ENCODE data around the gene RNF169.
"Not testable (repeated sequence)": the region's sequence is repeated elsewhere in the genome, so short reads cannot be mapped to it uniquely, and the experiment has no call there.

RNF169 gene

GRCh38 chr11:74820763-74821162 lies 72.1 kb downstream of the RNF169 start:
- no peak for DNase-seq (ENCODE audit: low spot score)

DNA sequence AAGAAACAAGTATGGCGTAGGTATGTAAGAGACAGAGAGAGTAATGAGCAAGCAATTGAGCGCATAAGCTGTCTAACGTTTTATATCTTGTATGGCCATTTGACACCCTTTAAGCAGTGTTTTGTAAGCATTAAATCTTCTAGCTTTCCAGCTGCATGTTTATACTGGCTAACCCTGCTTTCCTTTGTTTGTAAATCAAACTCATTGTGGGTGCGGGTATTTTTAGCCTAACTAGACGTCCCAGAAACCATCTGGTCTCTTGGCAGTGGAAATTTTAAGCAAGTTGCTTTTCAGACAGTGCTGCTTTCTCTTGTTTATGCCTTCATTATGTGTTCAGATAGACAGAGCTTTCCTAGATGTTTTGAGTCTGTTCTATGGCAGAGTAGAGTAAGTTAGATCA lies 73.5 kb downstream of the RNF169 start:
- no peak for DNase-seq (ENCODE audit: low spot score)

- no peak for DNase-seq (ENCODE audit: low spot score)
Measured at GRCh38 chr11:74824285-74824982, 75.8 kb downstream of the RNF169 start.

GRCh38 chr11:74825596-74825995 lies 76.9 kb downstream of the RNF169 start:
- DNase-seq (ENCODE audit: low spot score): not testable (repeated sequence)

DNA sequence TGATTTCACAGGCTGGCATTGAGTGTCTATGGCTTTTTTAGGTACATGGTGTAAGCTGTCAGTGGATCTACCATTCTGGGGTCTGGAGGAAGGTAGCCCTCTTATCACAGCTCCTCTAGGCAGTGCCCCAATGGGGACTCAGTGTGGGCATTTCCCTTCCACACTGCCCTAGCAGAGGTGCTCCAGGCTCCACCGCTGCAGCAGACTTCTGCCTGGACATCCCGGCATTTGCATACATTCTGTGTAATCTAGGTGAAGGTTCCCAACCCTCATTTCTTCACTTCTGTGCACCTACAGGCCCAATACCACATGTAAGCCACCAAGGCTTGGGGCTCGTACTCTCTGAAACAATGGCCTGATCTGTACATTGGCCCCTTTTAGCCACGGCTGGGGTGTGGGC lies 78.3 kb downstream of the RNF169 start:
- DNase-seq (ENCODE audit: low spot score): no peak

- DNase-seq (ENCODE audit: low spot score): no peak
Measured at GRCh38 chr11:74837191-74837590, 88.5 kb downstream of the RNF169 start.

GRCh38 chr11:74838188-74838587 lies 89.5 kb downstream of the RNF169 start:
- no peak for DNase-seq (ENCODE audit: low spot score)

DNA sequence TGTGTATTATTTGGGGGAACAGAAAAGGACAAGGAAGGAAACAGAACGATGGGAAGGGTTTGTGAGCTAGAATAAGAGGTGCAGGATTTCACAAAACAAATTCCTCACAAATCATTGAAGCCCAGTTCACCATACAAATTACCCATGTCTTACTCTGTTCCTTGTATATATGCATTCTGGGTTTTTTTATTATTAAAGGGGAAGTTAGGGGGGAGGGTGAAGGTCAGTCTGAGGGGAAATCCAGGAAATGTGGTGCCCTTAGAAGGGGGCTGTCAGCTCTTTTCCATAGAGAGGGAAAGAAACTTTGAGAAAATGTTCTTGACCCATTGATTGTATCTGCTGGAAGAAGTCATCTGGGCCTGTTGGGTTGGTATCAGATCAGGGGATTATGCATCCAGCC lies 90.8 kb downstream of the RNF169 start:
- no peak for DNase-seq (ENCODE audit: low spot score)

- no peak for DNase-seq (ENCODE audit: low spot score)
Measured at GRCh38 chr11:74839971-74840370, 91.3 kb downstream of the RNF169 start.

DNA sequence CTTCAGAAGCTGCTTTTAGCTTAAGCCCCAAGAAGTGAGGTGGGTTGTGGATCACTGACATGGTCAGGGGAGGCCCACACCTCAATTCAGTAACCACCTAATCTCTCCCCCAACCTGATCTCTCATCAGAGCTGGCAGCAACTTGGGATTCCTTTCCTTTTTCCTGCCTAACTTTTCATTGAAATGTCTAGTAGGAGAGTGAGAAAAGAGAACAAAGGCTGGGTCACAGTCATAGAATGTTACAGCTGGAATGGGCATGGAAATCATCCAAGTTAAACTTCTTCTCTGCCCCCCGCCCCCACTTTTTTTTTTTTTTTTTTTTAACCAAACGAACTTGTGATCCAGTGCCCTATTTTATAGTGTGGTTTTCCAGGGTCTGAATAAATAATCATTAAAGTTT lies 91.8 kb downstream of the RNF169 start:
- DNase-seq (ENCODE audit: low spot score): no peak

- DNase-seq (ENCODE audit: low spot score): no peak
Measured at GRCh38 chr11:74842967-74843366, 94.3 kb downstream of the RNF169 start.

DNA sequence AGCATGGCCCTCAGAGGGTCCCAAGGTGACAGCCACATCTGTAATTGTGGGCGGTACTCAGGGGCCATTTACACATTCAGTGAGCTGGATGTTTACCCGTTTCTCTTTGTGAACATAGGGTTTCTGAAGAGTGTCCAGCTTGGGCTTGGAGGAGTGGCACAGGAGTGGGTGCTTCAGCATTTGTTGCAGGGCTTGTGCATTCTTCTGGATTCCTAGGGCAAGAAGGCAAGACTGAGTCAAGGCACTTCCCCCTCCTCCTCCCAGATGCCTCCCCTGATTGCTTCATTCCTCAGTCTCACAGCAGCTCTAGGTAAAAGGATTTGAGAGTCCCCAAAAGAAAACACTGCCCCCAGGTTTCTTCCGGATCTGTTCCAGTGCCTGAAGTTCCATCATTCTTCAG lies 95.4 kb downstream of the RNF169 start:
- no peak for DNase-seq (ENCODE audit: low spot score)

GRCh38 chr11:74844865-74845264 lies 96.2 kb downstream of the RNF169 start:
- no peak for DNase-seq (ENCODE audit: low spot score)

DNA sequence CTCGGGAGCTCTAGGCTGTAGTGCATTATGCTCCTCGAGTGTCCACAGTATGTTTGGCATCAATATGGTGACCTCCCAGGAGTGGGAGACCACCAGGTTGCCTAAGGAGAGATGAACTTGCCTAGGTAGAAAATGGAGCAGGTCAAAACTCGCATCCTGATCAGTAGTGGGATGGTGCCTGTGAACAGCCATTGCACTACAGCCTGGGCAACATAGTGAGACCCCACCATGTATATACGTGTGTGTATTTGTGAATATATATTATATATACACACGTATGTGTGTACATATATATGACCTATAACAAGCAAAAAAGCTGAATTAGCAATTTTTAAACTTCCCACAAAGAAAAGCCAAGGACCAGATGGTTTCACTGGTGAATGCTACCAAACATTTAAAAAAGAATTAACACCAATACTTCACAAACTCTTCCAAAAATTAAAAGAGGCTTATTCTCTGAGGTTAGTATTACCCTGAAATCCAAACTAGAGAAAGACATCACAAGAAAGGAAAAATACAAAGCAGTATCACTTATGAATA lies 97.4 kb downstream of the RNF169 start:
- DNase-seq (ENCODE audit: low spot score): no peak

GRCh38 chr11:74846770-74847169 lies 98.1 kb downstream of the RNF169 start:
- DNase-seq (ENCODE audit: low spot score): no peak

- no peak for DNase-seq (ENCODE audit: low spot score)
Measured at GRCh38 chr11:74847395-74847794, 98.7 kb downstream of the RNF169 start.

DNA sequence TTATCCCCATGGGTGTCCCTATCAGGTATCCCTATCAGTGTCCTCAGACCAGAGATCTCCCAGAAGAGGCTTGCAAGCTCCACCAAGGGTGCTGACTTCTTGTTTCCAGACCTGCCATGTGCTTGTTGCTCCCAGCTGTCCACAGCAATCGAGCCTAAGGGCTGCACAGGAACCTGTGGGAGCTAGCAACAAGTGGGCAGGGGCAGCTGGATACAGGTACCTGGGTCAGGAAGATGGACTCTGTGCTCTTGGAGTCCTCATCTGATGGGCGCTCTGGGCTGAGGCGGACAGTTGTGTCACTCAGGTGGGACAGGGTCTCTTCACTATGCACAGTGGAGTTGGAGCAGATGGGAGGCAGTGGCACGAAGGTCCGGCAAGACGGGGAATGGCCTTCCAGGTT lies 99.2 kb downstream of the RNF169 start:
- no peak for DNase-seq (ENCODE audit: low spot score)

DNA sequence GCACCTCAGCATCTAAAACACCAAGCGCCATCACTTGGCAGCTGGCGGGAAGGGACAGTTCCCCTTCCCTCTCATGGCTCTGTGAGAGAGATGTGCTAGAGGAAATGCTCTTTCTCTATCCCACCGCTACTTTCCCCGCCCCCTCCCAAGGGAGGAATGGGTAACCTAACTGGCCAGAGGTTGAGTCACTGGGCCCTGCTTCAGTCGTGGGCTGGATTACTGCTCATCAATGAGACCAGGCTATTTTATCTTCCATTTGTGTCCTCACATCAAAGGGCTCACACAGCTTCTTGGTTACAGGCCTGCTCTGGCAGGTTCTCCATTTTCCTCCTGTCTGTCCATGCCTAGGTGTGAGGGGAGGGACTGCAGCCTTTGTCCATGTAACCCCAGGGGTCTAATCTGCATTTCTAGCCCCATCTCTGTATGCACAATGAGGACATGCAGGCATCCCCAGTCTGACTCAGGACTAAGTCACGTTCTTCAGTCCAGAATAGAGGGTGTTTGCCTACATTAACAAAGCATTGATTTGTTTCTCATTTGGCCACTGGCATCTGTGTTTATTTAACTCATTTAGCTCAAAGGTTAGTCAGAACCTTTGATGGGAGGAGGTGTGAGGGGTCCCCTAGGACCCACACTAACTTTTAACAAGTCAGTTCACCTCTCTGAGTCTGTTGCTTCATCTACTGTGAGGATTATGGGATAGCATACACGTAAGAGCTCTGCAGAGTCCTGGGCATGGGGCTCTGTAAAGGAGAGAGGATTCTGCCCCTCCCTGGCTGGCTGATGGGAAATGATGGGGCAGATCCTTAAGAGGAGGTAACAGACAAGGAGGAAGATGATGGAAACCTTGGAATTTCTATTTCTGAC lies 101.1 kb downstream of the RNF169 start:
- no peak for DNase-seq (ENCODE audit: low spot score)

GRCh38 chr11:74853223-74853622 lies 104.6 kb downstream of the RNF169 start:
- DNase-seq (ENCODE audit: low spot score): no peak

GRCh38 chr11:74860743-74861142 lies 112.1 kb downstream of the RNF169 start:
- no peak for DNase-seq (ENCODE audit: low spot score)

- DNase-seq (ENCODE audit: low spot score): no peak
Measured at GRCh38 chr11:74863410-74863809, 114.8 kb downstream of the RNF169 start.

- no peak for DNase-seq (ENCODE audit: low spot score)
Measured at GRCh38 chr11:74866557-74866956, 117.9 kb downstream of the RNF169 start.

DNA sequence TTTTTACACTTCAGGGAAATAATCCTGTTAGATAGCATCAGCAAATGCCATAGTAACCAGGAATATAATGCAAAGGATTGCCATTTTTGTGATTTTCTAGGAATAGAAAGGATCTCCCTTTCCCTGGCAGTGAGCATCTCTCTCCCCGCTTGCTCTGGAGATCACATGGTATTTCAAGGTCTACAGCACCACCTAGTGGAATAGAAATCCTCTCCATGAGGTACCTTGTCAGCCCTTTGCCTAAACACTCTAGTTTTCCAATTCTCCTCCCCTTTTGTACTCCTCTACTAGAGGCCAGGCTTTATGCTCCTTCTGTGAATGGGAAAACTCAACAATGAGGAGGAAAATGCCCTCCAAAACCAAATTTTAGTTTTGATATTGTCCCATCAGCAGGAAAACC lies 121.8 kb downstream of the RNF169 start:
- peak; percentile 50 for DNase-seq (ENCODE audit: low spot score)
